Neuronal stem cell (in vitro differentiated cells): ENCODE results near the gene PDE4B.

Source experiments
- DNase-seq: peaks from one replicate; pipeline ENCODE4 v3.0.0-alpha.2; 2013; ENCODE audit warnings: low spot score
- H2AFZ ChIP-seq: one replicate; pipeline ENCODE4 v1.6.1; 2013; ENCODE audit warnings: mild to moderate bottlenecking, low read length, inconsistent platforms
- H2AK5ac ChIP-seq: 2 replicates; pipeline ENCODE4 v1.6.1; 2013; ENCODE audit warnings: low read depth, mild to moderate bottlenecking, inconsistent platforms, low read length, moderate library complexity, mixed read lengths
- H2BK120ac ChIP-seq: 2 replicates; pipeline ENCODE4 v1.6.1; 2013; ENCODE audit warnings: low read depth, mild to moderate bottlenecking, inconsistent platforms, low read length, moderate library complexity, mixed read lengths
- H2BK12ac ChIP-seq: one replicate; pipeline ENCODE4 v1.6.1; 2013; ENCODE audit warnings: low read length, inconsistent platforms
- H2BK15ac ChIP-seq: 2 replicates; pipeline ENCODE4 v1.6.1; 2013; ENCODE audit warnings: mild to moderate bottlenecking, low read length, inconsistent platforms, mixed read lengths
- H2BK5ac ChIP-seq: one replicate; pipeline ENCODE4 v1.6.1; 2013; ENCODE audit warnings: inconsistent platforms, mild to moderate bottlenecking, low read length, moderate library complexity
- H3K14ac ChIP-seq: one replicate; pipeline ENCODE4 v1.6.1; 2013; ENCODE audit warnings: low read length, inconsistent platforms
- H3K18ac ChIP-seq: 2 replicates; pipeline ENCODE4 v1.6.1; 2013; ENCODE audit warnings: low read length, inconsistent platforms
- H3K23ac ChIP-seq: 2 replicates; pipeline ENCODE4 v1.6.1; 2013; ENCODE audit warnings: low read depth, mild to moderate bottlenecking, mixed read lengths, low read length, inconsistent platforms; ENCODE audit not compliant: poor library complexity
- H3K27ac ChIP-seq: replicated peaks from 3 replicates; pipeline ENCODE4 v1.5.1; 2013; ENCODE audit warnings: low read length, inconsistent platforms
- H3K27me3 ChIP-seq, 3 experiments: 2 replicates each; pipeline ENCODE4 v1.6.1; 2013; ENCODE audit warnings: low read length in 3 of 3, mild to moderate bottlenecking in 2 of 3, inconsistent platforms in 1 of 3, low read depth in 1 of 3, mixed read lengths in 1 of 3, moderate library complexity in 1 of 3; ENCODE audit not compliant: control insufficient read depth in 3 of 3, insufficient read depth in 3 of 3
- H3K36me3 ChIP-seq, 2 donors: replicated peaks in 1 of 2; 2 replicates each; pipeline ENCODE4 v1.6.1; 2013; ENCODE audit warnings: low read length in 2 of 2; ENCODE audit not compliant: control insufficient read depth in 2 of 2, insufficient read depth in 2 of 2
- H3K4ac ChIP-seq: 2 replicates; pipeline ENCODE4 v1.6.1; 2013; ENCODE audit warnings: inconsistent platforms, mild to moderate bottlenecking, low read length, moderate library complexity
- H3K4me1 ChIP-seq, 2 donors: 1 replicate in 1 of 2; 2 replicates in 1 of 2; pipeline ENCODE4 v1.6.1; 2013; ENCODE audit warnings: low read length in 2 of 2, low read depth in 1 of 2; ENCODE audit not compliant: control insufficient read depth in 2 of 2, insufficient read depth in 1 of 2
- H3K4me2 ChIP-seq: one replicate; pipeline ENCODE4 v1.6.1; 2013; ENCODE audit warnings: mild to moderate bottlenecking, low read length, inconsistent platforms; ENCODE audit not compliant: insufficient read depth, poor library complexity, severe bottlenecking
- H3K4me3 ChIP-seq, 2 donors: 2 replicates each; pipeline ENCODE4 v1.5.1; 2013; ENCODE audit warnings: low read length in 2 of 2, mild to moderate bottlenecking in 2 of 2, inconsistent platforms in 1 of 2, moderate library complexity in 1 of 2
- H3K79me1 ChIP-seq: one replicate; pipeline ENCODE4 v1.6.1; 2013; ENCODE audit warnings: low read depth, mild to moderate bottlenecking, inconsistent platforms, low read length, moderate library complexity
- H3K9ac ChIP-seq: one replicate; pipeline ENCODE4 v1.6.1; 2013; ENCODE audit warnings: mild to moderate bottlenecking, low read depth, low read length, inconsistent platforms; ENCODE audit not compliant: poor library complexity
- H3K9me3 ChIP-seq, 2 donors: replicated peaks in 1 of 2; 2 replicates each; pipeline versions ENCODE3 to v1.6.1; 2013; ENCODE audit warnings: low read length in 2 of 2, mild to moderate bottlenecking in 2 of 2, inconsistent platforms in 1 of 2, low read depth in 1 of 2, mixed read lengths in 1 of 2, moderate library complexity in 1 of 2; ENCODE audit not compliant: control insufficient read depth in 2 of 2, insufficient read depth in 1 of 2
- H4K8ac ChIP-seq: one replicate; pipeline ENCODE4 v1.6.1; 2013; ENCODE audit warnings: low read depth, mild to moderate bottlenecking, inconsistent platforms, low read length, moderate library complexity
- H4K91ac ChIP-seq: one replicate; pipeline ENCODE4 v1.6.1; 2013; ENCODE audit warnings: low read length, low read depth, mild to moderate bottlenecking, inconsistent platforms; ENCODE audit not compliant: poor library complexity
- WGBS, 2 donors: extraction: QIAGEN DNeasy Blood & Tissue Kit; methylation state at CpG; one replicate each; pipeline ENCODE4 v1.1.7; 2013; ENCODE audit warnings: missing lambda C conversion rate in 2 of 2, mixed read lengths in 1 of 2; ENCODE audit not compliant: insufficient read length in 2 of 2, insufficient replicate concordance in 1 of 2; ENCODE audit errors: extremely low coverage in 2 of 2; 5-methylcytosine and 5-hydroxymethylcytosine counted together

PDE4B gene

DNA sequence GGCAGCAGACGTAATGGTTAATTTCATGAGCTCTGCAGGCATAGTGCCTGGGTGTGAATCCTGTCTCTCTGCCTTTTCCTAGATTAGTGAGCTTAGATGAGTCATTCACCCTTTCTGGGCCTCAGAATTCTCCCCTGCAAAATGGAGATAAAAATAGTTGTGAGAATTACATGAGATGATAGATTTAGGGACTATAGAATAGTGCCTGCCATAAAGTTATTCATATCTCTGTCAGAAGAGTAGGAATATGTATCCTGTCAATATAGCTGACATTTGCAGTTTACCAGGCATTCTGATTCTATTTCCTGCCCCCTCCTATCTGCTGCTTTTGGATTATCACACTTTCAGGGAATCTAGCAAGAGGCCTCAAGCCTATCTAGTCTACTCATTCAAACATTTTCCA lies 112.0 kb downstream of the PDE4B start:
- no peak overlapping the region for H2AFZ ChIP-seq
- no peak overlapping the region for H2BK15ac ChIP-seq
- H2BK120ac ChIP-seq = no peak overlapping the region
- H4K8ac ChIP-seq = no peak overlapping the region
- no peaks in the 10 kb centered on the region for H3K9me3 ChIP-seq
- no peak overlapping the region for H3K18ac ChIP-seq
- no CpG with 5 or more reads among the region's 1 CpG for WGBS, 2 donors
- no peak overlapping the region for H2BK12ac ChIP-seq
- H3K14ac ChIP-seq = no peak overlapping the region
- H3K4me3 ChIP-seq = no peak overlapping the region
- no peak overlapping the region for H3K4me2 ChIP-seq
- no peak overlapping the region for H3K4ac ChIP-seq
- no peaks in the 10 kb centered on the region for H3K79me1 ChIP-seq
- no peak overlapping the region for H3K23ac ChIP-seq
- H2AK5ac ChIP-seq = no peak overlapping the region
- no peaks in the 10 kb centered on the region for H3K36me3 ChIP-seq
- no peaks in the 10 kb centered on the region for H3K4me1 ChIP-seq
- H4K91ac ChIP-seq = no peak overlapping the region
- no peak overlapping the region for H2BK5ac ChIP-seq
- H3K9ac ChIP-seq = no peak overlapping the region
- H3K27me3 ChIP-seq = no peaks in the 10 kb centered on the region
- DNase-seq = no peak
- H3K27ac ChIP-seq = no peak overlapping the region

DNA sequence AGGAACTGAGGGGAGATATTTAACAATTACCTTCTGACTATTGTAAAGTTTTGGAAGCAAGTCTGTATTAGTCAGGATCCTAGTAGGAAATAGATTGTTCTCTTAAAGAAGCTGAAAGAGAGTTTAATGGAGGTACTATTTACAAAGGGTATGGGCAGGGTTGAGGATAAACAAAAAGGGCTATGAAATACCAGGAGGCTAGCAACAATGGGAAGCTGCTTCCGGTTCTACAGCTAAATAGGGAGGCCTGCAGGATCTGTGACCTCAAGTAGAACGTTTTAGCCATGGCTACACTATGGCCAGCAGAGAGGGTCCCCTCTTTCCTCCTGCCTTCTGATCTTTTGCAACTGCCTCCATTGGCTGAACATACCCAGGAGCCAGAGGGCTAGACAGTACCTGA lies 117.7 kb downstream of the PDE4B start:
- H2AK5ac ChIP-seq = no peak overlapping the region
- H3K18ac ChIP-seq = no peak overlapping the region
- no peak overlapping the region for H3K27ac ChIP-seq
- H3K4me2 ChIP-seq = no peak overlapping the region
- H2BK15ac ChIP-seq = no peak overlapping the region
- no peak overlapping the region for H3K9ac ChIP-seq
- DNase-seq = no peak
- no CpG with 5 or more reads among the region's 2 CpGs for WGBS, 2 donors
- H3K14ac ChIP-seq = no peak overlapping the region
- H2BK5ac ChIP-seq = no peak overlapping the region
- H2BK12ac ChIP-seq = no peak overlapping the region
- H3K4me1 ChIP-seq = peaks cover 0 to 20% of the 10 kb centered on the region in 2 donors
- H3K4ac ChIP-seq = no peak overlapping the region
- H3K36me3 ChIP-seq = no peaks in the 10 kb centered on the region
- no peak overlapping the region for H4K8ac ChIP-seq
- H3K27me3 ChIP-seq = no peaks in the 10 kb centered on the region
- no peak overlapping the region for H3K4me3 ChIP-seq
- no peak overlapping the region for H4K91ac ChIP-seq
- H3K9me3 ChIP-seq = no peaks in the 10 kb centered on the region
- peak overlapping the region; percentile 76 for H2AFZ ChIP-seq
- H3K23ac ChIP-seq = no peak overlapping the region
- no peaks in the 10 kb centered on the region for H3K79me1 ChIP-seq
- H2BK120ac ChIP-seq = no peak overlapping the region

DNA sequence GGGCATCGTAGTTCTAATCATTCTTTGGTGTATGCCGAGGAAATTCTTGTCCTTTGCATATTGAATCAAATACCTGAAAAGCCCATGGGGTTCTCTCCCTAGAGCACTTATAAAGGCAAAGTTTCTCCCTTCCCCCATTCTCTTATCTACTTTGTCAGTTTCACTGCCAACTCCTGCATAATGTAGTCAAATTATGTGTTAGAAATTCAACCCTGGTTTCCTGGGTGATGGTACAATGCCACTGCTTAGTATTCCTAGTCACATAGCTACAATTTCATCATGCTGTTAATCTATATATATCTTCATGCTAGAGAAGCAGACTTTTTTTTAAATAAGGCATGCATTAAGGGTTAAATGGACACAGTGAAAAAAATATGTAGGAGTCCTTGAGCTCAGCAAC lies 119.0 kb downstream of the PDE4B start:
- Histone ChIP-seq H3K27ac (no peak overlapping the region), H3K9ac (no peak overlapping the region), H3K36me3 (no peaks in the 10 kb centered on the region), H3K9me3 (no peaks in the 10 kb centered on the region), H2BK12ac (no peak overlapping the region), H3K4me2 (no peak overlapping the region), H3K4me1 (peaks cover 0 to 20% of the 10 kb centered on the region in 2 donors), H2BK15ac (no peak overlapping the region), H4K91ac (no peak overlapping the region), H3K23ac (no peak overlapping the region), H2BK120ac (no peak overlapping the region), H3K4me3 (no peak overlapping the region), H3K18ac (no peak overlapping the region), H4K8ac (no peak overlapping the region), H3K27me3 (no peaks in the 10 kb centered on the region), H2AK5ac (no peak overlapping the region), H2BK5ac (no peak overlapping the region), H2AFZ (peak overlapping the region; percentile 60), H3K79me1 (no peaks in the 10 kb centered on the region), H3K4ac (no peak overlapping the region), H3K14ac (no peak overlapping the region)
- DNase-seq = no peak
- WGBS, 2 donors = no CpG with 5 or more reads among the region's 2 CpGs

DNA sequence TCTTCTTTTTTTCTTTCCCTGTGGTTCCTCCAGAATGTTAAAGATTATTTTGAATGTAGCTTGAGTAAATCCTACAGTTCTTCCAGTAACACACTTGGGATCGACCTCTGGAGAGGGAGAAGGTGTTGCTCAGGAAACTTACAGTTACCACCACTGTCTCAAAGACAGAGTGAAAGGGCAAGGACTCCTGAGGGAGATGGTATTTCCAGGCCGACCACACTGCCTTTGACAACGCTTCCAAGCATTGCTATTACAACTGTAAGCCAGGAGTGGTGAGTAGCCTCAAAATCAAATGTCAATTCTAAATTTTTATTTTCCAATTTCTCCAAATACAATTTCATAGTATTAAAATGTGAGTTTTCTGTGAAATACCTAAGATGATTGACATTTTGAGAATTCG lies 125.9 kb downstream of the PDE4B start:
- H3K4me3 ChIP-seq = no peak overlapping the region
- no peak overlapping the region for H3K27ac ChIP-seq
- no peak for DNase-seq
- H3K27me3 ChIP-seq = no peaks in the 10 kb centered on the region
- no peak overlapping the region for H3K4me2 ChIP-seq
- no peak overlapping the region for H4K8ac ChIP-seq
- no peaks in the 10 kb centered on the region for H3K79me1 ChIP-seq
- H2BK5ac ChIP-seq = no peak overlapping the region
- H3K14ac ChIP-seq = no peak overlapping the region
- no peak overlapping the region for H2BK12ac ChIP-seq
- H3K9me3 ChIP-seq = no peaks in the 10 kb centered on the region
- no CpG with 5 or more reads among the region's 4 CpGs for WGBS, 2 donors
- no peak overlapping the region for H3K9ac ChIP-seq
- peak overlapping the region; percentile 8 for H2AFZ ChIP-seq
- H4K91ac ChIP-seq = no peak overlapping the region
- no peak overlapping the region for H3K23ac ChIP-seq
- H2AK5ac ChIP-seq = no peak overlapping the region
- H2BK15ac ChIP-seq = no peak overlapping the region
- H3K36me3 ChIP-seq = no peaks in the 10 kb centered on the region
- H3K4ac ChIP-seq = no peak overlapping the region
- no peak overlapping the region for H3K18ac ChIP-seq
- H2BK120ac ChIP-seq = no peak overlapping the region
- H3K4me1 ChIP-seq = peaks cover 0 to 2% of the 10 kb centered on the region in 2 donors
